GM19099 (cell line): ENCODE results near the gene GNG12.

Experiments used
- POLR2A ChIP-seq: IDR thresholded peaks from 3 replicates; pipeline ENCODE4 v1.6.1; 2011; ENCODE audit warnings: low read depth; ENCODE audit not compliant: insufficient read length; ENCODE audit errors: extremely low read depth

GNG12 gene

DNA sequence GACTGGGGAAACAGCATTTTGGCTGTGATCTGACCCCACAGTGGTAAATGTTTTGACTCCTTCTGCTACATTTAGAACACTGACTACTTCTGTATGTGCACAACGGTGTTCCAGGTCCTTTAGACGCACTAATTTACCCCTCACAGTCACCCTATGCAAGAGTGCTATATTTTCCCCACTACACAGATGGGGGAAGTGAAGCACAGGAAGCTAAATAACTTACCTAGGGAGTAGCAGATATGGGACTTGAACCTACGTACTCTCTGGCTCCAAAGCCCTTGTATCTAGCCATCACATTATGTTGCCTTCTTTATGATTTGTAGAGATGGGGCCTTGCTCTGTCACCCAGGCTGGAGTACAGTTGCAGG is 99.0 kb downstream of the GNG12 start:
- TF ChIP-seq POLR2A: no peak

GRCh38 chr1:67733681-67734322 is 99.5 kb downstream of the GNG12 start:
- TF ChIP-seq POLR2A: no peak

GRCh38 chr1:67732750-67733151 is 100.5 kb downstream of the GNG12 start:
- no peak for TF ChIP-seq POLR2A

DNA sequence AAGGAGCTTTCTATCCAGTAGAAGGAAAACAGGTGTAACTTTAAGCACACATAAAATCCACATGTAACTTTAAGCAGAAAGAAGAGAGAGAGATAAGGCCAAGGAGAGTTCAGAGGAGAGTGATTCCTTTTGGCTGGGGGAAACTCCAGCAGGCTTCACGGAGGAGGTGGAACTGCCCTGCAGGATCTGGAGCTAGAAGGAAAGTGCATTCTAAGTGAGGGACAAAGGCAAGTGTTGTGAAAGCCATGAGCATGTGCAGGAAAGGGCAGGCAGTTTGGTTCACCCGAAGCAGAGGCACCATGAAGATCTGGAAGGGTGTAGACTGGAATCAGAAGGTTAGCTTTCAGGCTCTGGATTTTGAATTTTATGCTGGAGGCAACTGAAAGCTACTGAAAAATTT is 101.9 kb downstream of the GNG12 start:
- no peak for TF ChIP-seq POLR2A

DNA sequence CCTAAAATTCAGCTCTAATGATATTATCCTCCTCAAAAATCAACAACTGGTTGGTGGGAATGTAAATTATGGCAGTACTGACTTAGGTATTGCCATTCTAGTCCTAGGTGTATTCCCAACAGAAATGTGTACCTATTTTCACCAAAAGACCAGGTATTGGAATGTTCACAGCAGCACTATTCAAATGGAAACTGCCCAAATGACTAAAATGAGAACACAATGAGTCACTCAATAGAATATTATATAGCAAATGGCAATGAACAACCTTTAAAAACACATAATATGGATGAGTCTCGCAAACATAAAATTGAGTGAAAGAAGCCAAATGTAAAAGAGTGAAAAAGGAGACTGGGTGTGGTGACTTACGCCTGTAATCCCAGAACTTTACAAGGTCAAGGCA is 103.4 kb downstream of the GNG12 start:
- TF ChIP-seq POLR2A: no peak

DNA sequence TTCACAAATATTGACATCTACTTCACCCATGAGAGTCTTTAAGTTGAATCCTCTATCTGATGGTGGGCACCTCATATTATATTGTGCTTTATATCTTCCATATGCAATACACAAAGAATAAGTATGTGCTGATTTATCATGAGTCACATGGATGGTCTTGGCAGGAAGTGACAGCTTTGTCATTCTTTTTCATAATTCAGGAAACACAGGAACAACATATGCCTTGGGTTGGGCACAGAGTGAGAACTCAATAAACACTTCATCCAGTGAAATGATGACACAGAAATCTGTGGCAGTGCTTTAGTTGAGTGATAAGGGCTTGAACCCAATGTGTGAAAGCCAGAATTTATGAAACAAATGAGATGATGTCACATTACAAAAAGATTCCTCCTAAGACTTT is 107.0 kb downstream of the GNG12 start:
- TF ChIP-seq POLR2A: no peak

- no peak for TF ChIP-seq POLR2A
These were observed 108.2 kb downstream of the GNG12 start for GRCh38 chr1:67724928-67725560.

- TF ChIP-seq POLR2A: no peak
These were observed 109.6 kb downstream of the GNG12 start for GRCh38 chr1:67723620-67724019.

DNA sequence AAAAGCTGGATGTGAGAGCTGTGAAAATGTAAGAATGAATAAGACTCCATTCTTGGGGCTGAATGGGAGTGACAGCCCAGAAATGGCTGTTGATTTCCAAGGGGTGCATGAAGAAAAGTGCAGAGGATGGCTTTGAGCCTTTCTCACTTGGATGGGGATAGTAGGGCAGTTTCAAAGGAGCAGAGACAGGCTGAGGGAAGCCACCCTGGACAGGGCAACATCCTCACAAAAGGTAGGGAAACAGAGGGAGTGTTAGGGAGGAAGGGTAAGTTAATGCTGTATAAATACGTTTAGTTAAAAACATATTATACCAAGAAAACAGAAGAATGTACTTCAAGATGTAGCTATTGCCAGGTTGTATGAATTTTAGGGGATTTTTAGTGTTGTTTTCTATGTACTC is 110.1 kb downstream of the GNG12 start:
- no peak for TF ChIP-seq POLR2A

DNA sequence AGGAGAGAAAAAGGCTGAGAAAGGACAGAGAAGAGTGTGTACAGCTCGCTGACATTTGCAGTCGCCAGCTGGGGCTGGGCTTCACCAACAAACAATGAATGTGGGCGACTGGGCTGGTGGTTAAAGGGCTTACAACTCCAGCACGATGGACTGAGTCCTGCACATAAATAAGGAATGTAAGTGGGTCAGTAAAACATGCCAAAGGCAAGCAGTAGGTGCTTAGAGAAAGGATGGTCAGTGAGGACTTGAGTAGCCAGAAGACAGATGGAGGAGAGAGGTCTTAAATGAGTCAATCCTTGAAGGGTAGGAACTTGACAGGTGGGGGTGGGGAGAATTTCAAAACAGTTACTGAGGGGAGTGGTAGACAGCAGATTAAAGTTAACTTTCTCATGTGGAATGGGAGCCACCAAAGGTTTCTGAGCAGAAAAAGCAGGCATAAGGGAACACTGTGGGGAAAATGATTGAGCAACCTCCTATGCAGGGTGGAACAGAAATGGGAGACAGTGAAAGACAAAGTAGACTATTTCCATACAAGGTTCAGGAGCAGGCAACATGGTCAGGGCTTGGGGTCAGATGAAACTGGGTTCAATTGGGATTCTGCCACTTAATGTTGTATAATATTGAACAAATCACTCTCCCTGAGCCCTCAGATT is 110.8 kb downstream of the GNG12 start:
- no peak for TF ChIP-seq POLR2A

DNA sequence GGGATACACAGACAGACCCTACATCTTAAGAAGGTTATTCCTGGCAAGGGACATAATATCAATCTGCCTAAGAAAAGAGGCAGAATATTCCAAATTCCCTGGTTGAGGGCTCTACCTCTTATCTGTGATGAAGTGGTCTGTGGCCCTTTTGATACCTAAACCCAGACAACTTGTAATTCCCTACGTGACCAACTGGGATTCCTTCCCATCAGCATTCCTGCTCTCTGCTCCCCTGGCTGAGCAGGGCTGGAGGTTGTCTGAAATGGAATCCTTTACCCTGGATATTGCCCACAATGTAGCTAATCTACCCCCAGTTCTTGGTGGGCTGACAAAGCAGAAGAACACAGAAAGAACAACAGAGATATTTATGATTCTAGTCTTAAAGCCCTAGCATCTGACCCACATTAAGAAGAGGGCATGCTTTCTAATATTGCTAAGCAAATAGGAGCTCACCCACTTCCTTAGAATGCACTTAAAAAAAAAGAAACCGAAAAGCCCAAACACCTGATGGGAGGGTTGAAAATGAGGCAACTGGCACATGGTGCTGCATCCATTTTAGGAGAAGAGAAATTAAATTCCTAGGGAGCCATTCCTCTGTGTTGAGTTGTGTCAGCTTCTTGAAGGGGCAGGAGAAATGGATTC is 111.5 kb downstream of the GNG12 start:
- no peak for TF ChIP-seq POLR2A

- TF ChIP-seq POLR2A: no peak
These were observed 112.2 kb downstream of the GNG12 start for GRCh38 chr1:67721112-67721511.

- TF ChIP-seq POLR2A: no peak
These were observed 113.7 kb downstream of the GNG12 start for GRCh38 chr1:67719329-67720196.

GRCh38 chr1:67717876-67718275 is 115.4 kb downstream of the GNG12 start:
- no peak for TF ChIP-seq POLR2A

GRCh38 chr1:67716800-67717199 is 116.5 kb downstream of the GNG12 start:
- no peak for TF ChIP-seq POLR2A

DNA sequence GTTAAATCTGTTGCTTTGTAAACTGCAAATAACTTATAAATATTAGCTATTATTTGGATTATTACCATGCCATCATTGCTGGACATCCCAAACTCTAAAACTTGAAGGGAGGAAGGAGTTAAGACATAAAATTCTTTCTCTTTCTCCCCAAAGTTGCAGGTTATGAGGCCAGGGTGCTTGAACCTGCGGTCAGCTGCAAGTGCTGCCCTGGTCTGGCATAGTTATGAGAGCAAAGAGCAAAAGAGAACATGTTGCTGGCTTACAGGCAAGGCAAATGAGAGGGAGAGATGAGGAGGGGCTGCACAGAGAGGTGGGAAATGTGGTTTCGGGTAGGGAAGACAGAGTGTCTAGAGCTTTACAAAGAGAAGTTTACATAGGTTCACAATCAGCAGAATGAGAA is 117.4 kb downstream of the GNG12 start:
- no peak for TF ChIP-seq POLR2A
